Measurements from ENCODE around the gene CHRNG.

Gene CHRNG

DNA sequence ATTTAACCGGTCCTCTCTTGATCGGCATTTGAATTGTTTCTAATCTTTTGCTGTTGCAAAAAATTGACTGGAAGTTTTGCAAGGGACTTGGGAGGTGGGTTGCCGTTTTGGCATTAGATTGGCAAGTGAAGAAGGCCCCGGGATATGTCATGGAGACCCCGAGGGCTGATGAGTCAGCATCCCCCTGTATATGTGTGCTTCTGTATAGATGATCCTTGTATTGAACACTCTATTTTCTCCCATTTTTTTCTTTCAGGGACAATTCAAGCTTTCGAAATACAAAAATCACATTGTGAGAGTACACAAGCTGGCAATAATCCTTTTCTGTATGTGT, 41.1 kb downstream of the CHRNG start:
- no peak for DNase-seq

DNA sequence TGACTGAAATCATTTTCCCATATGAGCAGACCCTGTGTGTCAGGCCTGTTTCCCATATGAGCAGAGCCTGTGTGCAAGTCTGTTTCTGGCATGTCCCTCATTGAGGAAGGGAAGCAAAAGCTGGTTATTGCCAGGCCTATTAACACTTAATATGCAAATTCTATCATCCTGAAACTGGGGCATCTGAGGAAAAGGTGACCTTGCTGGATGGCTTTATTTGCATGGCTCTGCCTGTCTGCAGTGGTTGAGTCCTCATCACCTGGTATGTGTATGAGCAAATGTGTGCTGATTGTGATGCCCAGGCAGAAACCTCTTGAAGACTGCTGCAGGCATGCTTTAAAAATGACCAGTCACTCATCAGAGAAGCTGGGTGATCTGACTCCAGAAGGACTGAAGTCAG, 42.2 kb downstream of the CHRNG start:
- DNase-seq = no peak

DNA sequence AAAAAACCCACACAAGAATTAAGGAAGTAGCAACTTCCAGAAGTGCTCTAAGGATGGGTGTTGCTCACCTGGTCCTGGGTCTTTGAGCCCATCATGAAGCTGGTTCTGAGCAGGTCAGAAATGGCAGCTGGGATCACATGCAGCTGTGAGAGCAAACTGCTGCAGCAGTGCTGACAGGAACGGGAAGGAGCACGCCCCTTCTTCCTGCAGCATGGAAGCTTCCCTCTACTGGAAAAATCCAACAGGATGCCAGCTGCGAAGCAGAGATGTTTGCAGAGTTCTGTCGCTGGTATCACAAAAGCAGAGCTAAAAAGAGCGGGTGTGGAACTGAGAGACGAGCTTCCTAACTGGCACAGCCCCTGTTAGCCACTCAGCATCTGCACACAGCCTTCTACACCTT, 44.7 kb downstream of the CHRNG start:
- no peak for DNase-seq

DNA sequence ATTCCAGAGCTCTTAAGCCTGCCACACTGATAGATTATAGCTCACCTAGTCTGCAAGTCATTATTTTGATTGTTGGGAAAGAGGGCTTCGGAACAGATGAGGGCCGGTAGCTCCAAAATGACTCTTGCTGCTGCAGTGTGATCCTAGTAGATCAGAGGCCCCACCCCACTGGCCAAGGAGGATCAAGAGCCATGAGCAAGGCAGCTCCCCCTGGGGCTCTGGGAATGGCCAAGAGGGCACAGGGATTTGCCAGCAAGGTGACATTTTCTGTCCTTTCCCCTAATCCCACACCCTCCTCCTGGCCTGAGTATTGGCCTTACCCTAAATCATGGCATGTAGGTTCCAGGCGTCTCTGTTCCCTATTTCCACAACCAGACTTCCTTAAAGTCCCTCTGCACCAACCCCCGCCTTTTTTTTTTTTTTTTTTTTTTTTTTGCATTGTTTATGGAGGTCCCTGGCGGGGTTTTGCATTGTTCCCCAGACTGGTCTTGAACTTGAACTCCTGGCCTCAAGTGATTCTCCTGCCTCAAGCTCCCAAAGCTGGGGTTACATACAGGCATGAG, 47.5 kb downstream of the CHRNG start:
- DNase-seq = no peak

DNA sequence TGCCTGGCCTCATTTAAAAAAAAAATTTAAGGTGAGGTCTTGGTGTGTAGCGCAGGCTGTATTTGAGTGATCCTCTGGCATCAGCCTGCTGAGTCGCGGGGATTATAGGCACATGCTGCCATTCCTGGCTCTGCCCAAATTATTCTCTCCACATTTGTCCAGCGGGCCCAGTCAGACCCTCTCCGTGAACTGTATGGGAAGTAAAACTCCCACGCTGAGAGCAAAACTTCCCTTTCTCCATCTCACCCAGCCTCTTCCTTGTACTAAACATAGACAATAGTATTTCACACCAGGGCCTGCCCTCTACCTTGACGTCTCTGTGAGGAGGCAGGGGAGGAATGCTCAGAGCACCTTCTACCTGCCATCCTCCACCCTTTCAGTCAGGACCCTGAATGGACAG, 48.0 kb downstream of the CHRNG start:
- DNase-seq = no peak

DNA sequence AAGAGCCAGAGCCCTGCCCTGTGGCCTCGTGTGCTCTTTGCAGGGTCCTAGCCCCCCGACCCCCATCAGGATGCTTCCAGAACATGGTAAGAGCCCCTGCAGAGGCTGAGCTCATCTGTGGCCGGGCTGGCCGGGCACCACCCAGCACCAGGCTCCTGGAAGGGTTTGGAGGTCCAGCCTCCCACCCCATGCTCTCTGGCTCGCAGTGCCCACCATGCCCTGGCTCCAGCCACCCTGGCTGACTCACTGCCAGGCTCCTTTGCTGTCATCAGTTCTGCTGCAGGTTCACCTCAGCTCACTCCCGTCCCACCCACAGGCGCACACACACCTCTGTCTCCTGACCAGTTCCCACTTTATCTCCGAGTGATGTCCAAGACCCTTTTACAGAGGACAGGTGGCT, 48.5 kb downstream of the CHRNG start:
- no peak for DNase-seq

DNA sequence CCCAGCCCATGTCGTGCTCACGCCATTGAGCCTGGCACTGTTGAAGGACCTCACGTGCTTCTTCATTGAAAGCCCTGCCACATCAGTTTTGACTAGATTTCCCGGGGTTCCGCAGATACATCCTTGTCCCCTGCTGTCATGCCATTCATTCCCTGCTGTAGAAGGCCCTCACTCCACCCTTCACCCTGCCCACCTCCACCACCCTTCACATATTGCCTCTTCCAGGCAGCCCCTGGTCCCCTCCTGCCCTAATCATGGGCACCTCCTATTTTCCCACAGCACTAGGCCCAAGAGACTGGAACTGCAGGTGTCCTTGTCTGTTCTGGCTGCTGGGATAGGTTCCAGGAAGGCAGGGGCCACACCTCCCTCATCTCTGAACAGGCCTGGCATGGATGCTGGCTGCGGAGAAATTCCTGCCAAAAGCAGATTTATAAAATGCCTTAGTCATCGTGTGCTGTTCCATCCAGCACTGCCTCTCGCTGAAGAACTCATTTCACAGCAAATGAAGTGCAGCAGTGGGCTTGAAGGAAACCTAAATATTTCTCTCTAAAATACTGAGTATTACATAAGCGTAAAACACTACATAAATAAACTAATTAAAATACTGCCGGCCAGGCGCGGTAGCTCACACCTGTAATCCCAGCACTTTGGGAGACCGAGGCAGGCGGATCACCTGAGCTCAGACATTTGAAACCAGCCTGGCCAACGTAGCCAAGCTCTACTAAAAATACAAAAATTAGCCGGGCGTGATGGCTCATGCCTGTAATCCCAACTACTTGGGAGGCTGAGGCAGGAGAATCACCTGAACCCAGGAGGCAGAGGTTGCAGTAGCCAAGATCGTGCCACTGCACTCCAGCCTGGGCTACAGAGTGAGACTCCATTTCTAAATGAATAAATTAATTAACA, 49.4 kb downstream of the CHRNG start:
- DNase-seq = no peak

DNA sequence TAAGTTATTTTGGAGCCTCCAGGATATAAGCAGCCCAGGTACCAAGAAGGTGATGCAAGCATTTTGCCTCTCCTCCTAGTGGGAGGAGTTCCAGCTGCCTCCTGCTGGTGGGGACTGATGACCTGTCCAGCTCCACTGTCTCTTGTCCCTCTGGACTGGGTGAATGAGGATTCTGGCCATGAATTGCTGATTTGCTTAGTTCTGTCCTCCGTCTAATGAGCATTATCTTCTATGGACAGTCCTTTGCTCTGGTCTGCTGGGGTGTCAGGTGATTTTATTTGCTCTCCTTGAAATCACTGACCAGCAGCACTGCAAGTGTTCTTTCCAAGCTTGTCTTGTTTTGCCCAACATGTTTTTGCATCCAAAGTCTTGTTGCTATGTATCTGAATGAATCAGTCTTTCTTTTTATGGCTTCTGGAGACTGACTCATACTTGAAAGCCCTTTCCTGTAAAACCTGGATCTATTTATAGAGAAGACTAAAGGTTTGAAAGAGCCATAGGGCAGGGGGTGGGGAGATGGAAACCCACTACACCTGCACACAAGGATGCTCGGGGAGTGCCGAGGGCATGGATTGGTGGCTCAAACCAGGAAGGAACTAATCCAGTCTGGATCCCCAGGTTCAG, 53.4 kb downstream of the CHRNG start:
- no peak for DNase-seq

DNA sequence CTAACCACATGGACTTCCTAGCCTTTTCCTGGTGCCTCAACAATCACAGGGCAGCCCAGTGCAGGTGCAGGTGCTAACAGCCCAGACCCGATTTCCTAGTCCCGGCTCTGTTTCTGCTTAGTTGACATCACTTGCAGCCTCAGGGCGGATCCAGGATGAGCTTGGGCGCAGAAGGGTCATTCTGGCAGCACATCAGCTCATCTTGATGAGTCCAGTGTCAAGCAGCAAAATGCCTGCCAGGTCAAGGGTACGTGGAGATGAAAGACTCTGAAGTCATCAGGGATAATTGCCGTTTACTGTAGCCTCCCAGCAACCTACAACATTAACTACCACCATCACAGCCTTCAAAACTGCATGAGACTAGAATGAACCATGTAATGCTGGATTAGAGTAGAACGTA, 54.5 kb downstream of the CHRNG start:
- DNase-seq = no peak

All from CD4-positive, alpha-beta T cell treated with Interleukin-15 for 1 hour (primary cell).